ENCODE measurements around the gene KLHL5. TPM values are rescaled to one million over a fixed set of nuclear protein-coding genes. Genes with fewer than 3 reads are reported as not detected.

Gene KLHL5
- polyA plus RNA-seq, 6 donors from 2014 or later = 21.4 to 42.3 (median 25.2) TPM

Other genes starting within 250 kb of the KLHL5 start
- 1 to 10 TPM; 4.0 to 7.9 (median 6.2) TPM for gene TLR6, start 205.4 kb upstream of the KLHL5 start, polyA plus RNA-seq (ENCODE audit: low read depth in 6 of 6)
- under 1 TPM in 2 of 6 donors, not detected in 4; 0.16 to 0.43 TPM for gene FAM114A1, start 194.4 kb upstream of the KLHL5 start, polyA plus RNA-seq (ENCODE audit: low read depth in 6 of 6)
- gene TMEM156, start 29.8 kb upstream of the KLHL5 start, polyA plus RNA-seq (ENCODE audit: low read depth in 6 of 6) = 100 to 1,000 TPM in 5 of 6 donors, 10 to 100 TPM in 1; 78.4 to 212 (median 144) TPM
- gene WDR19, start 120.3 kb downstream of the KLHL5 start, polyA plus RNA-seq (ENCODE audit: low read depth in 6 of 6) = 10 to 100 TPM in 1 of 6 donors, 1 to 10 TPM in 5; 4.6 to 10.6 (median 7.4) TPM

All from naive B cell (primary cell).